ENCODE data around the gene SP140L.
A peak's percentile ranks its signal among the peaks of the same experiment; 100 is the strongest.
"Not testable (repeated sequence)": the region's sequence is repeated elsewhere in the genome, so short reads cannot be mapped to it uniquely, and the experiment has no call there.

The SP140L gene

DNA sequence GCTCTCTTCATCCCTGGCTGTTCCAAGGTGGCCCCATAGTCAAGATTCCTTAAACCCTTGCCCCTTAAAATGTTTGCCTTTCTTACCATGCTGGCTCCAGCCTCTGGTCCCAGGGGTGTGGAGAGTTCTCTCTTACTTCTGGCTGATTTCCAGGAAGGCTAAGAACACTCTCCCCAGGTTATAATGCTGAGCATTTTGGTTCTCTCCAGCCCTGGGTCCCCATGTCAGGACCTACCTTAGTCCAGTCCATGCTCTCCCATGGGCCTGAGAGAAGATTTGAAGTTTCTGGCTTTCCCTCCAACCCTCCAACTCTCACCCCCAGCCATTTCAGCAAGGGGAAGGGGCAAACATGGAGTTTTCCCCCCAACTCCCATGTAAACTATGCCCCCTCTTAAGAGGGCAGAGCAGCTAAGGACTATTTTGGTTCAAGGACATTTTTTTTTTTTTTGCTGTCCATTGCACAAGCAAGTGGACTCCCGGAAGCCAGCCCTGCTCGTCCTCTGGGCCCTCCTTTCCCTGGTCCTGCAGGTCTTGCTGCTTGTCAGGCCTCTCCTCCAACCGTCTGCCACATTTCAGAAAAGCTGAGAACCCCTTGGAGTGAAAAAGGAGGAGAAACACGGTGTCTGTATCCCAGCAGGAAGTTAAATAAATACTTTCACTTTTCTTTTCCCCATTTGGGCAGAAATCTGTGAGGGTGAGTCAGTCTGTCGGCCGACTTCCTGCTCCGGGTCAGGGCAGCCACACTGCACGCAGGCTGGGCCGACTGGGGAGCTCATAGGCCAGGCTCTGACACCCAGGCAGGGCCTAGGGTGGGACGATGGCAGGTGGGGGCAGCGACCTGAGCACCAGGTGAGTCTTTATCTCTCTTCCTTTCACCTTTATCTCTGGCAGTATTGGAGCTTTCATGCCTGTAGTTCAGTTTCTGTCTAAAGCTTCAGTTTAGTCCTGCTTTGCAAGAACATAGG, at the start of gene SP140L:
TSS of gene SP140L (plus strand) at position 741 of the 965 bp plus-strand sequence. CDS start at position 818, 77 bp downstream.
- Histone ChIP-seq H3K9me3 (ENCODE audit: control insufficient read depth in 1 of 2, low read length in 2 of 2) (peaks cover 0 to 15% of the 10 kb centered on the region in 2 donors), H3K4me3 (ENCODE audit: low read depth in 1 of 2, low read length in 2 of 2) (peak within 1 kb of the TSS; percentile 72 to 79), H3K27me3 (ENCODE audit: low read depth, low read length) (no peaks in the 10 kb centered on the region), H3K36me3 (ENCODE audit: control insufficient read depth in 1 of 2, insufficient read depth in 2 of 2, low read length in 2 of 2) (no peaks in the 10 kb centered on the region), H3K4me1 (ENCODE audit: control insufficient read depth in 1 of 2, insufficient read depth in 2 of 2, low read length in 2 of 2) (peaks cover 0 to 12% of the 10 kb centered on the region in 2 donors), H3K27ac (ENCODE audit: low read length) (peak within 1 kb of the TSS; percentile 86)

DNA sequence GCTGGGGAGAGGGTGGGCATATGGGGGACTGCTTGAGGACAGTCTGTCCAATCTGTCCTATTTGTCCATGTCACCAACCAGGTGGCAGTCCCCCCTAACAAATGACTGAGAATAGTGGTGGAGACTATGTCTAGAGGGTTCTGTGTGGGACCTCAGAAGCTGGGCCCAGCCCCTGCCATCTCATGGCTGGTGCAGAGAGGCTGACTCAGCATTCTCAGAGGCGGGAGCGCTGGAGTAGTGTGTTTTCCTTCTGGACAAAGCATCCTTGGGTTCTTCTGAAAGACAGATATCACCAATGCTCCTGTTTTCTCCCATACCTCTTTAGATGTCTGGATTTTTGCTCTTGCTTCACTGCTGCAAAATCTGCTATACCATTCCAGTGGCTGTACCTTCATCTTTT, 44.1 kb upstream of the SP140L start:
- Histone ChIP-seq H3K36me3 (ENCODE audit: control insufficient read depth in 1 of 2, insufficient read depth in 2 of 2, low read length in 2 of 2) (no peaks in the 10 kb centered on the region), H3K4me1 (ENCODE audit: control insufficient read depth in 1 of 2, insufficient read depth in 2 of 2, low read length in 2 of 2) (no peaks in the 10 kb centered on the region), H3K4me3 (ENCODE audit: low read depth in 1 of 2, low read length in 2 of 2) (no peak overlapping the region), H3K27ac (ENCODE audit: low read length) (no peak overlapping the region), H3K27me3 (ENCODE audit: low read depth, low read length) (no peaks in the 10 kb centered on the region), H3K9me3 (ENCODE audit: control insufficient read depth in 1 of 2, low read length in 2 of 2) (peaks cover 0 to 4% of the 10 kb centered on the region in 2 donors)

DNA sequence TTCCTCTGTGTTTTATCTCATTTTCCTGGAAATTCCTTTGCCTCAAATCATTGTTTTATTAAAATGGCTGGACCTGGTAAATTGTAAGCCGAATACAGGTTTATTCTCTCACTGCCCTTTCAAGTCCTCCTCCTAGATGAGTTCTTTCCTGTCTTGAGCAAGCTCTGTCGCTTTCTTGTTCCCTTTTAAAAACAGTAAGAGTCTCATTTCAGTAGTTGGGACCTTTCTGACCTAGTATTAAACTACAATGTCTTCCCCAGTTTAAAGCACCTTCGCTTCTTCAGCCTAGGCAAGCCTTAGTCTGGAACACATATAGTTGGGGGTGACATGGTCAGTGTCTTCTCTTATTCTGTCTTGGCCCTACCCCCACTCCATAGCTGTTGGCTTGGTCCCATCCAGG, 40.9 kb upstream of the SP140L start:
- Histone ChIP-seq H3K9me3 (ENCODE audit: control insufficient read depth in 1 of 2, low read length in 2 of 2) (no peaks in the 10 kb centered on the region), H3K4me3 (ENCODE audit: low read depth in 1 of 2, low read length in 2 of 2) (no peak overlapping the region), H3K27me3 (ENCODE audit: low read depth, low read length) (no peaks in the 10 kb centered on the region), H3K36me3 (ENCODE audit: control insufficient read depth in 1 of 2, insufficient read depth in 2 of 2, low read length in 2 of 2) (no peaks in the 10 kb centered on the region), H3K4me1 (ENCODE audit: control insufficient read depth in 1 of 2, insufficient read depth in 2 of 2, low read length in 2 of 2) (no peaks in the 10 kb centered on the region), H3K27ac (ENCODE audit: low read length) (no peak overlapping the region)

DNA sequence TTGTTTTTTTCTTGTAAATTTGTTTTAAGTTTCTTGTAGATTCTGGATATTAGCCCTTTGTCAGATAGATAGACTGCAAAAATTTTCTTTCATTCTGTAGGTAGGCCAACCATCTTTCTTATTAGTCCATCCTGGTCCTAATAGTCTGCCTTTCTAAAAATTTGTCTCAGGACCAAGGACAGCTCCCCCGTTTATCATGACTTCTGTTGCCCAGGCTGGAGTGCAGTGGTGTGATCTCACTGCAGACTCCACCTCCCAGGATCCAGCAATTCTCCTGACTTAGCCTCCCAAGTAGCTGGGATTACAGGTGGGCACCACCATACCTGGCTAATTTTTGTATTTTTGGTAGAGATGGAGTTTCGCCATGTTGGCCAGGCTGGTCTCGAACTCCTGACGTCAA, 37.7 kb upstream of the SP140L start:
- not testable (repeated sequence) for H3K4me1 ChIP-seq (ENCODE audit: control insufficient read depth in 1 of 2, insufficient read depth in 2 of 2, low read length in 2 of 2); H3K27me3 ChIP-seq (ENCODE audit: low read depth, low read length); H3K27ac ChIP-seq (ENCODE audit: low read length); H3K4me3 ChIP-seq (ENCODE audit: low read depth in 1 of 2, low read length in 2 of 2); H3K36me3 ChIP-seq (ENCODE audit: control insufficient read depth in 1 of 2, insufficient read depth in 2 of 2, low read length in 2 of 2); H3K9me3 ChIP-seq (ENCODE audit: control insufficient read depth in 1 of 2, low read length in 2 of 2)

DNA sequence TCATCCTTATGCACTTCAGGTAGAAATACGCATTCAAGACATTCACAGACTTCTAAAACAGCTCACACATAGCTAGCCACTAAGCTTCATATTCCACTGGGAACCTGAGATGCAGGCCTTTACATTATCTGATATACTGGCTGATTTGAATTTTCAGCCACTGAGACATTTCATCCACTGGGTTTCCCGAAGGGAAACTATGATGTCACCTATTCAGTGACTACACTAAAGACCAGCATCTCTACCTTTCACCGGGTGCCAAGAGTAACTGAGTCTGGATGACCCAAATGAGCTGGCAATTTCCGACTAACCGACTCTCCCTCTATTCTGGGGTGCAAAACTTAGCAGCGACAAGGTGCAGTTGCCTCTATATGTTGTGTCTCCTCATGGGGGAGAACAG, 31.8 kb upstream of the SP140L start:
- Histone ChIP-seq H3K4me3 (ENCODE audit: low read depth in 1 of 2, low read length in 2 of 2) (no peak overlapping the region), H3K36me3 (ENCODE audit: control insufficient read depth in 1 of 2, insufficient read depth in 2 of 2, low read length in 2 of 2) (no peaks in the 10 kb centered on the region), H3K27ac (ENCODE audit: low read length) (no peak overlapping the region), H3K9me3 (ENCODE audit: control insufficient read depth in 1 of 2, low read length in 2 of 2) (peaks cover 0 to 9% of the 10 kb centered on the region in 2 donors), H3K27me3 (ENCODE audit: low read depth, low read length) (no peaks in the 10 kb centered on the region), H3K4me1 (ENCODE audit: control insufficient read depth in 1 of 2, insufficient read depth in 2 of 2, low read length in 2 of 2) (no peaks in the 10 kb centered on the region)

DNA sequence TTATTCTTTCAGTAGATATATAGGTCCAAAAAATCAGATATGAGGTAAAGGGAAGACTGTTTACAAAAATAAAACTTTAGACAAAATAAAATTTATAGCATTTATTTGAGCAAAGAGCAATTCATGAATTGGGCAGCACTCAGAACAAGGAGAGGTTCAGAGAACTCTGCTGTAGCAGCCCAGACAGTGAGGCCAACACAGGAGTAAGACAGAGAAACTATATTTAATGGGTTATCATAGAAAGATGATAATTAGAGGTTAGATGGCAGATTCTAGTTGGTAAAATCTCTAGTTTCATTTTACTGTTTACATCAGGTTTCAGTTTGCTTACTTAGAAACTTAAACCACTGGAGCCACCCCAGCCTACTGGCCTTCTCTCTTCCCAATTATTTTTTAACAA, 30.1 kb upstream of the SP140L start:
- Histone ChIP-seq H3K4me3 (ENCODE audit: low read depth in 1 of 2, low read length in 2 of 2) (no peak overlapping the region), H3K9me3 (ENCODE audit: control insufficient read depth in 1 of 2, low read length in 2 of 2) (peaks cover 0 to 18% of the 10 kb centered on the region in 2 donors), H3K27me3 (ENCODE audit: low read depth, low read length) (no peaks in the 10 kb centered on the region), H3K36me3 (ENCODE audit: control insufficient read depth in 1 of 2, insufficient read depth in 2 of 2, low read length in 2 of 2) (no peaks in the 10 kb centered on the region), H3K4me1 (ENCODE audit: control insufficient read depth in 1 of 2, insufficient read depth in 2 of 2, low read length in 2 of 2) (no peaks in the 10 kb centered on the region), H3K27ac (ENCODE audit: low read length) (no peak overlapping the region)

DNA sequence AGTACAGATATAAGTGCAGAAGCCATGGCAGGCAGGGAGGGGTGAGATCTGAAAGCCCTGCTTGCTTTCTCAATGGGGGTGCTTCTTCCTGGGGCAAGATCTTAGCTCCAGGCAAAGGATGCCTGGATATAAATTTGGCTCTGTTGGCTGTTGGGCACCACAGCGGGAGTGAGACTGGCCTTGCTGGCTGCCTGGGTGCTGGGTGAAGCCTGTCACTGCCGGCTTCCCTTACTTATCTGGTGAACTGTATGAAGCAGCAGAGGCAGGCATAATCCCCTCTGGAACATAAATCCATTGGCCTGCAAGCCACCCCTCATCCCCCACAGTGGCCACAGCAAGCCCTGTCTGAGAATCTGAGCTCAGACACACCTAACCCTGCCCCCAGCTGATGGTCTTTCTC, 27.4 kb upstream of the SP140L start:
- Histone ChIP-seq H3K36me3 (ENCODE audit: control insufficient read depth in 1 of 2, insufficient read depth in 2 of 2, low read length in 2 of 2) (no peaks in the 10 kb centered on the region), H3K4me1 (ENCODE audit: control insufficient read depth in 1 of 2, insufficient read depth in 2 of 2, low read length in 2 of 2) (no peaks in the 10 kb centered on the region), H3K27ac (ENCODE audit: low read length) (no peak overlapping the region), H3K27me3 (ENCODE audit: low read depth, low read length) (no peaks in the 10 kb centered on the region), H3K9me3 (ENCODE audit: control insufficient read depth in 1 of 2, low read length in 2 of 2) (peaks cover 0 to 22% of the 10 kb centered on the region in 2 donors), H3K4me3 (ENCODE audit: low read depth in 1 of 2, low read length in 2 of 2) (no peak overlapping the region)

DNA sequence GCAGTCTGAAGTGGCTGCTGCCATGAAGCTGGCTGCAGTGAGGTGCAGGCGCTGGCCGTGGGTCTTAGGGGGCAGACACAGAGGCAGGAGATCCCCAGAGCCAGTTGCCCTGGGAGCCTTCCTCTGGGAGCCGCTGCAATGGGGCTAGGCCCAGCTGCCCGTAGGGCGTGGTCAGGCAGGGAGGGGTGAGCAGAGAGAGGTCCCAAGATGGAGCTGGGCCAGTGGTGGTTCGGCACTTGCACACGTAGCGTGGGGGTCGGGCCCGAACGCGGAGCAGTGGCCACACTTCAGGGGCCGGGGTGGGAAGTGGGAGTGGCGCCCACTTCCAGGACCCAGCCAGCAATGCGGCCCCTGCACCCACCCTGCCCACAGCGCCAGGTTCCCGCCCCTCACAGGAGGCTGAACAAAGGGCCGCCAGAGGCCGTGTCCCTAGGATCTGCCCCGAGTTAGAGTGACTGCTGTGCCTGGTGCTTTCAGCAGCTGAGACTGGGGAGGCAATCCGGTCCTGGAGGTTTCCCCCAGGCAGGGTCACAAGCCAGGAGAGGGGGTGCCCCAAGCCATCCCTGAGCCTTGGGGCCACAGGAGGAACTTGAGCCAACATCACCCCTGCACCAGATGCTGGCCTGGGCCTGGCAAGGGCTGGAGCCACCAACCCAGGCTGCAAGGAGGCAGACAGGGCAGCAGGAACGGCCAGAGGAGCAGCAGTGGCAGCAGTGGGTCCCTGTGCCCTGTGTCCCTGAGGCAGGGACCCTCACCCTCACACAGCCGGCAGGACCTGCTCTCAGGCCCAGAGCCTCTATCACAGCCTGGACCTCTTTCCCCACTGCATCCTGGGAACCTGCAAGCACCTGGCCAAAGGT, 21.3 kb upstream of the SP140L start:
- Histone ChIP-seq H3K4me1 (ENCODE audit: control insufficient read depth in 1 of 2, insufficient read depth in 2 of 2, low read length in 2 of 2) (no peaks in the 10 kb centered on the region), H3K36me3 (ENCODE audit: control insufficient read depth in 1 of 2, insufficient read depth in 2 of 2, low read length in 2 of 2) (no peaks in the 10 kb centered on the region), H3K4me3 (ENCODE audit: low read depth in 1 of 2, low read length in 2 of 2) (no peak overlapping the region), H3K9me3 (ENCODE audit: control insufficient read depth in 1 of 2, low read length in 2 of 2) (peaks cover 0 to 12% of the 10 kb centered on the region in 2 donors), H3K27ac (ENCODE audit: low read length) (no peak overlapping the region), H3K27me3 (ENCODE audit: low read depth, low read length) (no peaks in the 10 kb centered on the region)

DNA sequence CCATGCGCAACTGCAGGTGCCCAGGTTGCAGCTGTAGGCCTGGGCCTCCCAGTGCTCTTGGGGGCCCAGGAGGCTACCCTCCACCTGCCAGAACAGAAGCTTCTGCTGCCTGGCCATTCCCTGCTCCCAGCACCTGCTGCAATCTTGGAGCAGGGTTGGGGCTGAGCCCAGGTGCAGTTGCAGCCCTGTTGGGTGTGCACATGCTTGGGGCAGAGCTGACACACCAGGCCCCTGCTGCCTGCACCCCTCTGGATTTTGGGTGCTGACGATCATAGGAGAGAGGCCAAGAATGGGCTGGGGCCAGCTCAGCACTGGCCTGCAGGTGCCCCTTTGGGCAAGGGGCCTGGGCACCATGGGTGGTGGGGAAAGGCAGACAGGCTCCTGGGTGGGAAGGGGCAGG, 20.5 kb upstream of the SP140L start:
- Histone ChIP-seq H3K27ac (ENCODE audit: low read length) (no peak overlapping the region), H3K9me3 (ENCODE audit: control insufficient read depth in 1 of 2, low read length in 2 of 2) (peaks cover 0 to 6% of the 10 kb centered on the region in 2 donors), H3K4me3 (ENCODE audit: low read depth in 1 of 2, low read length in 2 of 2) (no peak overlapping the region), H3K4me1 (ENCODE audit: control insufficient read depth in 1 of 2, insufficient read depth in 2 of 2, low read length in 2 of 2) (no peaks in the 10 kb centered on the region), H3K36me3 (ENCODE audit: control insufficient read depth in 1 of 2, insufficient read depth in 2 of 2, low read length in 2 of 2) (no peaks in the 10 kb centered on the region), H3K27me3 (ENCODE audit: low read depth, low read length) (no peaks in the 10 kb centered on the region)

DNA sequence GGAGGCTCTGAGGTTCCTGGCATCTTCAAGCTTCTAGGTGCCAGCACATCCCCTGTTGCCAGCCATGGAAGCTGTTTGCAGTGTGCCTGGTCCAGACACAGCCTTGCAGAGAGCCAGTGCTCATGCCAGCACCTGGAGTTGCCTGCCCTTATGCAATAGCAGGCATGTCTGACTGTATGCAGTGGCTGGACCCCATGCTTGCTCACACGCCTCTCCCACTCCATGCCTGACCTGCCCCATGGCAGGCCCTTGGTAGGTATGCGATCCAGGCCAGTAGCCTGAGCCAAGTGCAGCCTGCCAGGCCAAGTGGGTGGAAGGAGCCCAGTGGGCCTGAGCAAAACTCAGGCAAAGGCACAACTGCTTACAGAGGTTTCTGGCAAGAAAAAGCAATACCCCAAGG, 19.5 kb upstream of the SP140L start:
- H3K36me3 ChIP-seq (ENCODE audit: control insufficient read depth in 1 of 2, insufficient read depth in 2 of 2, low read length in 2 of 2) = no peaks in the 10 kb centered on the region
- H3K4me3 ChIP-seq (ENCODE audit: low read depth in 1 of 2, low read length in 2 of 2) = no peak overlapping the region
- no peak overlapping the region for H3K27ac ChIP-seq (ENCODE audit: low read length)
- H3K4me1 ChIP-seq (ENCODE audit: control insufficient read depth in 1 of 2, insufficient read depth in 2 of 2, low read length in 2 of 2) = no peaks in the 10 kb centered on the region
- peaks cover 0 to 4% of the 10 kb centered on the region in 2 donors for H3K9me3 ChIP-seq (ENCODE audit: control insufficient read depth in 1 of 2, low read length in 2 of 2)
- no peaks in the 10 kb centered on the region for H3K27me3 ChIP-seq (ENCODE audit: low read depth, low read length)

DNA sequence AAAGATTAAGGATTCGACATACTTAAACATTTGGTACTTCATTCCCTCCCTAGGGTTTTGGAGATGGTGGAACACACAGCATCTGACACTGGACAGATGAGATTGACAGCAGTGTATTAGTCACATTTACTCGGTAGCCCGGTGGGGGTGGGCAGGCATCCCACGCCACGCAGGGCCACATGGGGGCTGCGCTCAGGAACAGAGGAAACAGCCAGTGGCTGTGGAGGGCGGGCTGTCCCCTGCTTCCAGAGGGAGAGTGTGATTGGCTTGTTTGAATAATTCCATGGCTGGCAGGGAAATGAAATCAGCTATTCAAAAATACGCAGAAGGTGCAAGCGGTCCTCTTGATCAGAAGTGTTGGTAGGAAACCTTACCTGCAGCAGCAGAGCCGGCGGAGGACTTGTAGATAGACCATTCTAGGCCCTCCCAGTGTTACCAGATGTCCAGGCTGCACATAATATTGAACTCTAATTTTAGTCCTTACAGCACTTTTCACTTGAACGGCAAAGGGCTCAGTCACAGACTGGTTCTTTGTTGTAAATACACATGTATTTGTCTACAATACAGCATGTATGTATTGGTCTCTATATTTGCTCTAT, 18.5 kb upstream of the SP140L start:
- H3K9me3 ChIP-seq (ENCODE audit: control insufficient read depth in 1 of 2, low read length in 2 of 2) = peaks cover 0 to under 1% of the 10 kb centered on the region in 2 donors
- no peak overlapping the region for H3K27ac ChIP-seq (ENCODE audit: low read length)
- H3K4me3 ChIP-seq (ENCODE audit: low read depth in 1 of 2, low read length in 2 of 2) = no peak overlapping the region
- H3K36me3 ChIP-seq (ENCODE audit: control insufficient read depth in 1 of 2, insufficient read depth in 2 of 2, low read length in 2 of 2) = no peaks in the 10 kb centered on the region
- H3K27me3 ChIP-seq (ENCODE audit: low read depth, low read length) = no peaks in the 10 kb centered on the region
- no peaks in the 10 kb centered on the region for H3K4me1 ChIP-seq (ENCODE audit: control insufficient read depth in 1 of 2, insufficient read depth in 2 of 2, low read length in 2 of 2)

All from muscle layer of duodenum (tissue), 2 donors.